ENCODE measurements around the gene PSMG1.
A peak's percentile ranks its signal among the peaks of the same experiment; 100 is the strongest.

Gene PSMG1

GRCh38 chr21:39188521-39189139 lies 5.4 kb upstream of the PSMG1 start:
- DNase-seq, result no peak

- DNase-seq, result no peak
Observed at GRCh38 chr21:39187141-39187540, 3.9 kb upstream of the PSMG1 start.

GRCh38 chr21:39186676-39187075 lies 3.4 kb upstream of the PSMG1 start:
- no peak for DNase-seq

GRCh38 chr21:39185157-39185556 lies 1.9 kb upstream of the PSMG1 start:
- DNase-seq, result no peak

GRCh38 chr21:39184050-39184980 lies 1.1 kb upstream of the PSMG1 start:
- DNase-seq, result no peak

GRCh38 chr21:39182484-39183271 lies 573 bp downstream of the PSMG1 start:
- DNase-seq, result peak in 19 of 51 donors; percentile 1 to 57 (median 37)

GRCh38 chr21:39182016-39182415 lies 1.2 kb downstream of the PSMG1 start:
- no peak for DNase-seq

GRCh38 chr21:39181205-39181818 lies 1.9 kb downstream of the PSMG1 start:
- no peak for DNase-seq

GRCh38 chr21:39180429-39181019 lies 2.7 kb downstream of the PSMG1 start:
- DNase-seq, result no peak

- no peak for DNase-seq
Observed at GRCh38 chr21:39178421-39178820, 4.8 kb downstream of the PSMG1 start.

GRCh38 chr21:39176271-39176709 lies 7.0 kb downstream of the PSMG1 start:
- DNase-seq, result no peak

GRCh38 chr21:39175665-39176064 lies 7.6 kb downstream of the PSMG1 start:
- no peak for DNase-seq

- DNase-seq, result no peak
Observed at GRCh38 chr21:39175154-39175553, 8.1 kb downstream of the PSMG1 start.

GRCh38 chr21:39173716-39174680 lies 9.3 kb downstream of the PSMG1 start:
- DNase-seq, result no peak

GRCh38 chr21:39169906-39170305 lies 13.3 kb downstream of the PSMG1 start:
- DNase-seq, result no peak

GRCh38 chr21:39168800-39169199 lies 14.5 kb downstream of the PSMG1 start:
- DNase-seq, result no peak

- no peak for DNase-seq
Observed at GRCh38 chr21:39164523-39164922, 18.7 kb downstream of the PSMG1 start.

- no peak for DNase-seq
Observed at GRCh38 chr21:39161064-39161463, 22.2 kb downstream of the PSMG1 start.

- no peak for DNase-seq
Observed at GRCh38 chr21:39159342-39160063, 23.7 kb downstream of the PSMG1 start.
